ENCODE data around the gene TEX2.
"Not testable (repeated sequence)": the region's sequence is repeated elsewhere in the genome, so short reads cannot be mapped to it uniquely, and the experiment has no call there.

TEX2 gene

DNA sequence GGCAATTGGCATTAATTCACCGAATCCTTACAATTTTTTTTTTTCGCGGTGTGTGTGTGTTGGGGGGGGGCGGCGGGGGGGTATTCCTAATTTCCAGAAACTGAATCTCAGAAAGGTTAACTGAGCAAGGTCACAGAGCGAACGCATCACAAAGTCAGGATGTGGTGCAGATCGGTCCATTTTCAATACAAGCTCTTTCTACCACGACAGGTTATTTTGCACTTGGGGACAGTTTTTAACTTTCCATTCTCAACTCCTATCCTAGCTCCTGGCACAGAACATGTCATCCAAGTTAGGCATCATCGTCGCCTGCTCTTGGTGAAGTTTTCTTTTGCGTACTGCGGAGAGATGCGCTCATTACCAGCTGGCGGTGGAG, 117.7 kb downstream of the TEX2 start:
- no peak for DNase-seq (ENCODE audit: low read depth)

- no peak for DNase-seq (ENCODE audit: low read depth)
These were observed 123.5 kb downstream of the TEX2 start for GRCh38 chr17:64139542-64139941.

GRCh38 chr17:64138441-64138840, 124.6 kb downstream of the TEX2 start:
- DNase-seq (ENCODE audit: low read depth): no peak

GRCh38 chr17:64135000-64135399, 128.1 kb downstream of the TEX2 start:
- no peak for DNase-seq (ENCODE audit: low read depth)

GRCh38 chr17:64134216-64134970, 128.7 kb downstream of the TEX2 start:
- DNase-seq (ENCODE audit: low read depth): no peak

GRCh38 chr17:64133546-64134215, 129.4 kb downstream of the TEX2 start:
- no peak for DNase-seq (ENCODE audit: low read depth)

DNA sequence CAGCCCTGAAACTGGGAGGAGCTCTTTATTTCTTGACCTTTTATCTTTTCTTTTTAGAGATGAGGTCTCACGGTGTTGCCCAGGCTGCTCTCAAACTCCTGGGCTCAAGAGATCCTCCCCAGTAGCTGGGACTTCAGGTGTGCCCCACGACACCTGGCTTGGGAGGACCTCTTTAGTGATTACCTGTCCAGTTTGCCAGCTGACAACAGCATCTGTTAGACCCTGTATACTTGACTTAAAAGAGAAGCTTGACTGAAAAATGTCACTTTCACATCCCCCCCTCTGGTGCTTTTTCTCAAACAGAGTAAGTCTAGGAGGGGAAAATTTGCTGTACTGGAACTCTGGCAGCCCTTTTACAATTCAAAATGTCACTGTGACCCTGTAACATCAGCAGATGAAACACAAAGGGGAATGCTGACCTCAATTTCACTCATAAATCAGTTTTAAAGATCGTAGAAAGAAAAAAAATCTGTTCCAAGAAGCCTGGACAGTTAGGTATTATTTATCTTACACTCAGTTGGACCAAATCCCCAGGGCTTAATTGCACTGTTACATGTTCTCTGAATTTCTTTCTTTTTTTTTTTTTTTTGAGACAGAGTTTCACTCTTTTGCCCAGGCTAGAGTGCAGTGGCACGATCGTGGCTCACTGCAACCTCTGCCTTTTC, 131.3 kb downstream of the TEX2 start:
- DNase-seq (ENCODE audit: low read depth): no peak

GRCh38 chr17:64130559-64131001, 132.5 kb downstream of the TEX2 start:
- no peak for DNase-seq (ENCODE audit: low read depth)

DNA sequence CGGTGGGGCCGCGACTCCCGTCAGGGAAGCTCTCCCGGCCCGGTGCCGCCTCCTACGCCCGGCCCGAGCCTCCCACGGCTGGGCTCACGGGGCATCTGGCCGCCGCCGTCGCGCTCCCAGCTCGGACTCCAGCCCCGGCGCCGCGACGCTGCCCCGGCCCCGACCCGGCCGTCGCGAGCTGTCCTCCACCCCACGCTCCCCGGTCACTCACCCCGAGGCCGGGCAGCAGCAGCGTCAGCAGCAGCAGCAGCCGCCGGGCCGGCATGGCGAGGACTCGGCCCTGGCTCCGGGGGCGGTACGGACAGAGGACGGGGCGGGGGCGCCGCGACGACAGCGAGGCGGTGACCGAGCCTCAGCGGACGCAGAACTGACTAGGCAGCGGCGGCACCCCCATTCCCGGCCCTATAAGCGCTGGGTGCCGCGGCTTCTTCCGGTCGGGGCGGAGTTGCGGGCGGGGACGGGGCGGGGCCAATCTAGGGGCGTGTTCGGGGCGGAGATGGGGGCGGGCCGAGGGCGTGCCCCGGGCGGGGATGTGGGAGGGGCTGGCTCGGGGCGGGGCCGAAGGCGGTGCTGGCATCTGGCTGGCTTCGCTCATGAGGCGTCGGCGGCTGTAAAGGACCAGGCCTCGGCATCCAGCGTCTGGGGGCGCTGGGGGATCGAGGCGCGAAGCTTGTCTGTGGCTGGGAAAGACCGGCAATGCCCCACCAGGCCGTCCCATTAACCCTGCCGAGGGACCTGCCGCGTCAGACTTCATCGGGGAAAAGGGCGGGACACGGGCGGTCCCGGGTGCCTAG, 133.1 kb downstream of the TEX2 start, which contains the start of gene ERN1:
Gene ERN1, minus strand, starts transcription at position 380 of the 794 bp plus-strand sequence. Its CDS starts 115 bp downstream, at position 265.
- peak; percentile 89 for DNase-seq (ENCODE audit: low read depth)

DNA sequence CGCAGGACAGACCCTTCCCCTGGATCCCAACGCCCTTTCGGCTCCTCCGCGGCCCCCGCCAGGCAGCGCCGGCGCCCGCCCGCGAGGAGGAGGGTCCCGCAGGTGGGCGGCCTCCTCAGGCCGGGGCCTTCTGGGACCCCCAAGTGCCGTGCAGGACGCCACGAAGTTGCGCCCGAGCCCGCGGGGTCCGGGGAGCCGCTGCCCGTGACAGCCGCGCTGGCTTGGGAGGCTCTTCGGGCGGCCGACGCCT, 133.6 kb downstream of the TEX2 start:
- no peak for DNase-seq (ENCODE audit: low read depth)

GRCh38 chr17:64128787-64129514, 134.1 kb downstream of the TEX2 start:
- DNase-seq (ENCODE audit: low read depth): no peak

DNA sequence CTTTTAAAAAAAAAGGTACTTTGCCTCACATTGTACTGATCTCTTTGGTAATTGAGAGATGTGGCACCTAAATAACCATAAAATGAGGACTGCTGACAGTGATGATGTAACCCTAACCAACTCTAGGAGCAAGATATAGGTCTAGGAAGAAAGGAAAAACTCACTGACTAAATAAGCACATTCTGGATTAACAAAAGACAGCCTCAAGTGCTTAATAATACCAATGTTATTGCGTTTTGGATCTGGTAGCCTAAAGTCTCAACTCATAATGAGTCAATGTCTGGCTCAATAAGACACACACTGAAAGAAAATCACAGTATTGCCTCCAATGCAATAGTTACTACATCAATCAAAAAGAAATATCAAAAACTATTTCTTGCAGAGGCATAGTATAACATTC, 136.1 kb downstream of the TEX2 start:
- no peak for DNase-seq (ENCODE audit: low read depth)

GRCh38 chr17:64125937-64126336, 137.1 kb downstream of the TEX2 start:
- DNase-seq (ENCODE audit: low read depth): no peak

GRCh38 chr17:64124609-64125008, 138.5 kb downstream of the TEX2 start:
- DNase-seq (ENCODE audit: low read depth): no peak

GRCh38 chr17:64123114-64123513, 139.9 kb downstream of the TEX2 start:
- no peak for DNase-seq (ENCODE audit: low read depth)

- not testable (repeated sequence) for DNase-seq (ENCODE audit: low read depth)
These were observed 141.9 kb downstream of the TEX2 start for GRCh38 chr17:64120972-64121786.

- DNase-seq (ENCODE audit: low read depth): no peak
These were observed 142.8 kb downstream of the TEX2 start for GRCh38 chr17:64120159-64120810.

GRCh38 chr17:64117981-64118979, 144.8 kb downstream of the TEX2 start:
- DNase-seq (ENCODE audit: low read depth): no peak

Measured in activated T-helper 1 cell treated with Interleukin-2 at 50 U/mL for 16 hours (primary cell).